Tibial nerve (tissue), 4 donors: ENCODE measurements around the gene MAP3K1.

ENCODE experiments used
- EP300 ChIP-seq, 2 donors: sonication (generic); formaldehyde crosslinking; IDR thresholded peaks; one replicate each; pipeline ENCODE4 v1.6.1; 2017; ENCODE audit warnings: antibody characterized with exemption in 2 of 2, mild to moderate bottlenecking in 1 of 2
- POLR2A ChIP-seq, 2 donors: fragments of 450-650 bp; IDR thresholded peaks; one replicate each; pipeline ENCODE4 v1.6.1; 2017; ENCODE audit warnings: antibody characterized with exemption in 2 of 2, mild to moderate bottlenecking in 2 of 2, moderate library complexity in 2 of 2
- TF ChIP-seq, protein P1 (sequence below), 5 experiments: fragments of 200-600 bp in 3 of 5; fragments of 450-650 bp in 2 of 5; sonication (generic) in 3 of 5; IDR thresholded peaks; one replicate each; pipeline ENCODE4 v1.5.1; 2016 to 2019; ENCODE audit warnings: antibody characterized with exemption in 5 of 5, mild to moderate bottlenecking in 3 of 5, moderate library complexity in 2 of 5

DNA sequence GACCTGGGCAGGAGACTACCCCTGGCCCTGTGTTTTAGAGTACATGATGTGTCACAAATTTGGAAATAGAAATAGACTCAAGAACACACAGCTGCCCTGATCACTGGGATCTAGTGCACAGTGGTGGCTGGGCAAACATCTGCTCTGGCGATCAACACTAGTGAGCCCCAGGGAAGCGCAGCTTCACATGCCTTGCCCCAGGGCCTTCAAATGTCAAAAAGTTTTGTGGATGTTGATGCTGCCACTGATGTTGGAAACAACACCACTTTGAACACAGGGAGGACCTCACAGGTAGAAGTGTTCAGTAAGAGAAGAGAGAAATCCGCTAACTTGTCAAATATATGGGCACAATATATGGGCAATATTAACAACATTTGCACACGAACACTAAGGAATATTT is 7.1 kb upstream of the MAP3K1 start:
- TF ChIP-seq, protein P1, sequence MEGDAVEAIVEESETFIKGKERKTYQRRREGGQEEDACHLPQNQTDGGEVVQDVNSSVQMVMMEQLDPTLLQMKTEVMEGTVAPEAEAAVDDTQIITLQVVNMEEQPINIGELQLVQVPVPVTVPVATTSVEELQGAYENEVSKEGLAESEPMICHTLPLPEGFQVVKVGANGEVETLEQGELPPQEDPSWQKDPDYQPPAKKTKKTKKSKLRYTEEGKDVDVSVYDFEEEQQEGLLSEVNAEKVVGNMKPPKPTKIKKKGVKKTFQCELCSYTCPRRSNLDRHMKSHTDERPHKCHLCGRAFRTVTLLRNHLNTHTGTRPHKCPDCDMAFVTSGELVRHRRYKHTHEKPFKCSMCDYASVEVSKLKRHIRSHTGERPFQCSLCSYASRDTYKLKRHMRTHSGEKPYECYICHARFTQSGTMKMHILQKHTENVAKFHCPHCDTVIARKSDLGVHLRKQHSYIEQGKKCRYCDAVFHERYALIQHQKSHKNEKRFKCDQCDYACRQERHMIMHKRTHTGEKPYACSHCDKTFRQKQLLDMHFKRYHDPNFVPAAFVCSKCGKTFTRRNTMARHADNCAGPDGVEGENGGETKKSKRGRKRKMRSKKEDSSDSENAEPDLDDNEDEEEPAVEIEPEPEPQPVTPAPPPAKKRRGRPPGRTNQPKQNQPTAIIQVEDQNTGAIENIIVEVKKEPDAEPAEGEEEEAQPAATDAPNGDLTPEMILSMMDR (IDR thresholded peaks at IDR 0.05): no peak
- TF ChIP-seq POLR2A (IDR thresholded peaks at IDR 0.05) (no peak), EP300 (IDR thresholded peaks at IDR 0.05) (no peak)
